Activated T-cell treated with anti-CD3 and anti-CD28 coated beads, Interleukin-2, amount 50 U/mL, for 4 hours (primary cell): ENCODE results near the gene IL20. TPM values are rescaled to one million over a fixed set of nuclear protein-coding genes. Genes with fewer than 3 reads are reported as not detected.
A peak's percentile ranks its signal among the peaks of the same experiment; 100 is the strongest.

Experiments used
- ATAC-seq, 2 donors: fragments of 200-7000 bp; cut with Tn5 transposase; one replicate each; pipeline ENCODE4 v1.10.0; 2021
- DNase-seq: peaks from one replicate; pipeline ENCODE4 v3.0.0-alpha.2; 2020
- H3K27me3 Mint-ChIP-seq: one replicate; pipeline ENCODE4 v1.8.0; 2021; ENCODE audit warnings: low read depth, mixed read lengths
- H3K36me3 Mint-ChIP-seq: one replicate; pipeline ENCODE4 v1.8.0; 2022; ENCODE audit warnings: mixed read lengths; ENCODE audit not compliant: insufficient read depth
- H3K4me1 Mint-ChIP-seq: one replicate; pipeline ENCODE4 v1.8.0; 2021; ENCODE audit warnings: low read depth, mixed read lengths
- H3K4me3 Mint-ChIP-seq: one replicate; pipeline ENCODE4 v1.8.0; 2021; ENCODE audit warnings: mild to moderate bottlenecking, moderate library complexity, mixed read lengths
- H3K9me3 Mint-ChIP-seq: one replicate; pipeline ENCODE4 v1.8.0; 2021; ENCODE audit warnings: mixed read lengths
- total RNA-seq, 3 donors: library from RNA; stranded (reverse); gene quantifications; one replicate each; pipeline ENCODE4 v1.2.1, GENCODE V29; 2021

The IL20 gene
- total RNA-seq, 3 donors from 2014 or later: not detected

DNA sequence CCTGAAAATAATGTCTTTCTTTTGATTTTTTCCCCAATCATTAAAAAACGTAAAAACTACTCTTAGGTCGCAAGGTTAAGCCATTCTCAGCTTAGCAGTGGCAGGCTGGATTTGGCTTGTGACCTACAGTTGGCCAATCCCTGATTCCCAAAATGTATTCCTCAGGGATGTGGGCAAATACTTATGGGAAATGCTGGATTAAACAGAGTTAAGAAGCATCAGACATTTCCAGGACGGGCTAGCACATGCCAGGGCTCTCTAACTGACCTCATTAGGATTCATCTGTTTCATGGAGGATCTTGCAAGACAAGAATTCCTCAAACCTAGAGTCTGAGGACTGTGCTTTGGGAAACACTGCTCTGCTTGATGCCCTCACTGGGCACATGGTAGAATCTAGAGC lies 30.8 kb downstream of the IL20 start:
- ATAC-seq: no peak
- Mint-ChIP-seq H3K27me3 (no peaks in the 10 kb centered on the region), H3K4me3 (no peak overlapping the region), H3K36me3 (peaks cover 7% of the 10 kb centered on the region), H3K4me1 (peaks cover 59% of the 10 kb centered on the region), H3K9me3 (no peaks in the 10 kb centered on the region)
- no peak for DNase-seq

DNA sequence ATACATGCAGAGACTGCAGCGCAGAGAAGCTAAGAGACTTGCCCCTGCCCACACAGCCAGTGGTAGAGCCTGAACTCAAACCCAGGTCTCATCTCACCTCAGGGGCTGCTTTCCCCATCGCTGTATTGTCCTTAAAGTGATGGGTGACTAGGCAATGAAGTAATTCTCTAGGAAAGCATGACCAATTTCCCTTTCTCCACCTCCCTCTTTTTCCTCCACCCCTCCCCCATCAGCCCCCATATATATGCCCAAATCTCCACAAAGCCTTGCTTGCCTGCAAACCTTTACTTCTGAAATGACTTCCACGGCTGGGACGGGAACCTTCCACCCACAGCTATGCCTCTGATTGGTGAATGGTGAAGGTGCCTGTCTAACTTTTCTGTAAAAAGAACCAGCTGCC lies 31.8 kb downstream of the IL20 start, which contains the start of gene IL24:
Gene IL24 (plus strand): TSS at position 269 of the 400 bp plus-strand sequence. CDS start 390 bp downstream, outside the sequence.
- peak within 1 kb of the TSS; percentile 67 for H3K4me3 Mint-ChIP-seq
- ATAC-seq (peak; percentile 78 to 90), DNase-seq (no peak)
- H3K4me1 Mint-ChIP-seq: peaks cover 59% of the 10 kb centered on the region
- H3K36me3 Mint-ChIP-seq: peaks cover 11% of the 10 kb centered on the region
- no peaks in the 10 kb centered on the region for H3K27me3 Mint-ChIP-seq
- no peaks in the 10 kb centered on the region for H3K9me3 Mint-ChIP-seq

DNA sequence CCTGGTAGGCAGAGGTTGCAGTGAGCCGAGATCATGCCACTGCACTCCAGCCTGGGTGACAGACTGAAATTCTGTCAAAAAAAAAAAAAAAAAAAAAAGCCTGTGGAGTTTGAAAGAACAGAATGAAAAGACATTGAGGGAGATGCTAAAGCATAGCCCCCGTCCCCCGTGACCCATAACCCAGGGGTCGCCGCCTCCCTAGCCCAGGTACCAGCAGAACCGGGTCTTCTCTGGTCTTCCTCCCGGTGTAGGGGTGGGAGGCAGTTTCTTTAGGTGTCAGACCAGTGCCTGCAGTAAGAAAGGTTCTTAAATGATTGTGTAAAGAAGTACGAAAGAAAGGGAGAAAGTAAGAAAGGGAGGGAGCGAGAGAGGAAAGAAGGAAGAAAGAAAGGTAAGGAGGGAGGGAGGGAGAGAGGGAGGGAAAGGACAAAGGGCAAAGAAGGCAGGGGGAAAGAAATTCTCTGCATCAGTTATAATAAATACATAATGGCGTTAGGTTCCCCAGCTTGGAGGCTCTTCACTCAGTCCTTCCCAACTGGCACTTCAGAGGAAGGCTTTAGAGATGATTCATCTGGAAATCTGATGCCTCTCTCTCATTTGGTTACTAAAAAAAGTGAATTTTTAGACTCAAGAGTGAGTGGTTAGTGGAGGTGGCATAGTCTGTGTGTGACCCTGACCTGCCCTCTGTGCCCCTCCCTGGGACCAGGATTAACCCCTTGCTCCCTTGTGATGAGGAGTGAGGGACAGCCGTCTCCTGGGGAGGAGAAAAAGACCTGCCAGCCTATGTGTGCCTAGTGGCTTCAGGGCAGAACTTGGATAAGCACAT lies 32.9 kb downstream of the IL20 start:
- H3K27me3 Mint-ChIP-seq: no peaks in the 10 kb centered on the region
- DNase-seq (no peak), ATAC-seq (peak in 1 of 2 donors; percentile 21)
- peaks cover 62% of the 10 kb centered on the region for H3K4me1 Mint-ChIP-seq
- peak overlapping the region; percentile 35 for H3K4me3 Mint-ChIP-seq
- H3K36me3 Mint-ChIP-seq: peaks cover 18% of the 10 kb centered on the region
- no peaks in the 10 kb centered on the region for H3K9me3 Mint-ChIP-seq

DNA sequence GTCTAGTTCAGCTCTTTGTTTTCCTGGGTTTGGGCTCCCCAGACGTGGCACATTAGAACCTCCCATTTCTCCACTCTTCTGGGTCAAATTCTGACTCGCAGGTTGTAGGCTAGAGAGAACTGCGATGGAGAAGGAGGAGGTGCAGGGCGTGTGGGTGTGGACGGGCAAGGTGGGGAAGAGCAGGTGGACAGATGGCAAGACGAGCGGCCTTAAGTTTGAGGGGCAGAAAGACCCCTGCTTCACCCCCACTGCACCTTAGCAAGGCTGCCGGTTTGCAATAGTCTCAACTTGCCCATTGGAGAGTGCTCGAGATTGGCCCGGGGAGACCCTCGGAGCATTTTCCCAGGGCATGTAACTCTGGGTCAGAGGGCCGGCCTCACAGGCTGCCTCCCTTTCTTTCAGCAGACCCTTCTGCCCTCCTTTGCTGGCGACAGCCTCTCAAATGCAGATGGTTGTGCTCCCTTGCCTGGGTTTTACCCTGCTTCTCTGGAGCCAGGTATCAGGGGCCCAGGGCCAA lies 33.5 kb downstream of the IL20 start:
- no peak for DNase-seq
- peaks cover 23% of the 10 kb centered on the region for H3K36me3 Mint-ChIP-seq
- H3K4me3 Mint-ChIP-seq: peak overlapping the region; percentile 35
- no peak for ATAC-seq
- no peaks in the 10 kb centered on the region for H3K9me3 Mint-ChIP-seq
- peaks cover 62% of the 10 kb centered on the region for H3K4me1 Mint-ChIP-seq
- H3K27me3 Mint-ChIP-seq: no peaks in the 10 kb centered on the region

DNA sequence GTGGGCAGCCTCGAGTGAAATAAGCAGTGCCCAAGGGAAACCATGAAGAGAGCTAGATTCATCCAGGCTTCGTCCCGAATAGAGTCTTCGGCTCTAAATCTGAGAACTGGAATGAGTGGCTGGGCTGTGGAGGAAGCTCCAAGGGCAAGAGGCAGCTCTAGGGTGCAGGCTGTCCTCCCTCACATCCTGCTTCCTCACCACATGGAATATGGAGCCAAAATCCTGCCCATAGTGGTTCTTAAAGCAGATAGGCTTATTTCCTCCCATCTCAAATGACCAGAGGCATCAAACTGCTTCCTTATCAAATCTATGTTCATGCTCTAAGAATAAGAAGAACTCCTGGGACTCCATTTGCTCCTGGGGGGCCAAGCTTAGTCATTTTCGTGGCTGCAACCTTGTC lies 34.3 kb downstream of the IL20 start:
- H3K4me3 Mint-ChIP-seq: no peak overlapping the region
- peaks cover 31% of the 10 kb centered on the region for H3K36me3 Mint-ChIP-seq
- H3K4me1 Mint-ChIP-seq: peaks cover 67% of the 10 kb centered on the region
- DNase-seq (no peak), ATAC-seq (no peak)
- no peaks in the 10 kb centered on the region for H3K27me3 Mint-ChIP-seq
- no peaks in the 10 kb centered on the region for H3K9me3 Mint-ChIP-seq

DNA sequence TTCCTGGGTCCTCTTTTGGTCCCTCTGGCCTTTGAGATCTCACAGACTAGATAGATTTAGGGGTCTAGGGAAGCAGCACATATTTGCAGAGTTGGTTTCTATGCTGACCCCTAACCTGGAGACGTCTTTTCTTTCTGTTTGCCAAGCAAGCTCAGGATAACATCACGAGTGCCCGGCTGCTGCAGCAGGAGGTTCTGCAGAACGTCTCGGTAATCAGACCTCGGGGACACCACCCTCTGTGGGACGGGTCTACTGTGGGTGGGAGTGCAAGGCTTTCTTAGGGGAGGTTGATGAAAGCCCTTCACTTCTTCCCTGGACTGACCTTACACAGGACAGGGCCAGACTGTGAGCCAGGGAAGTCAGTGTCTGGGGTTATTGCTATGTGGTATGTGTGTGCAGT lies 34.7 kb downstream of the IL20 start:
- Mint-ChIP-seq H3K27me3 (no peaks in the 10 kb centered on the region), H3K4me1 (peaks cover 72% of the 10 kb centered on the region)
- no peak for ATAC-seq

DNA sequence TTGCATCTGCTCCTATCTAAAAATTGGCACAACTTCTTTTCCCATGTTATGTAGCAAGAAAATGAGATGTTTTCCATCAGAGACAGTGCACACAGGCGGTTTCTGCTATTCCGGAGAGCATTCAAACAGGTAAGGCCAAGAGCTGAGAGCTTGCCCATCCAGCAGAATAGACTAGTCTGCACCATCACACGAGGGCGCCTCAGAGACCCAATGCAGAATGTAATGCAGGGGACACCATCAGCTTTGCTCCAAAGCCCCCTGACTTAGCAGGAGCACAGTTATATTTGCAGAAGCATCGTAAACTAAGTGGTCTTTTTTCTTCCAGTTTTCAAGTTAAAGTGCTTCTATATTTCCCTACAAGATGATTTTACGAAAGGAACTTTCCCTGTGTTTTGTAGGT lies 36.5 kb downstream of the IL20 start:
- peaks cover 79% of the 10 kb centered on the region for H3K4me1 Mint-ChIP-seq
- H3K9me3 Mint-ChIP-seq: no peaks in the 10 kb centered on the region
- peaks cover 45% of the 10 kb centered on the region for H3K36me3 Mint-ChIP-seq
- DNase-seq (no peak), ATAC-seq (no peak)
- no peak overlapping the region for H3K4me3 Mint-ChIP-seq
- H3K27me3 Mint-ChIP-seq: no peaks in the 10 kb centered on the region

More for the DNA sequence above, 34.7 kb downstream of the IL20 start:
- no peak overlapping the region for H3K4me3 Mint-ChIP-seq
- peaks cover 35% of the 10 kb centered on the region for H3K36me3 Mint-ChIP-seq
- H3K9me3 Mint-ChIP-seq: no peaks in the 10 kb centered on the region
- no peak for DNase-seq

DNA sequence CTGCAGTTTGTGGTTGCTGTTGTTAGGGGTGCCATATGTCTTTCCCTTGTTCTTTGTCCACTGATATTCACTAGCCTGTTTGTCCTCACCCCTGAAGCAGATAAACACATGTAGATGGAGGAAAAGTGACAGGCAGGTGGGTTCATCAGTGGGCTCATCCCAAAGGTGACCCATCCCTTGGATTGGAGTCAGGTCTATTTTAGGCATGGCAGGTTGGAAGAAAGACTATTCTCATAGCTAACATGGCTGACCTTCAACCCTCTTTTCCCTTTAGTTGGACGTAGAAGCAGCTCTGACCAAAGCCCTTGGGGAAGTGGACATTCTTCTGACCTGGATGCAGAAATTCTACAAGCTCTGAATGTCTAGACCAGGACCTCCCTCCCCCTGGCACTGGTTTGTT lies 37.3 kb downstream of the IL20 start:
- no peaks in the 10 kb centered on the region for H3K27me3 Mint-ChIP-seq
- peaks cover 45% of the 10 kb centered on the region for H3K36me3 Mint-ChIP-seq
- H3K4me3 Mint-ChIP-seq: no peak overlapping the region
- peaks cover 78% of the 10 kb centered on the region for H3K4me1 Mint-ChIP-seq
- ATAC-seq: no peak
- DNase-seq: no peak
- H3K9me3 Mint-ChIP-seq: no peaks in the 10 kb centered on the region

DNA sequence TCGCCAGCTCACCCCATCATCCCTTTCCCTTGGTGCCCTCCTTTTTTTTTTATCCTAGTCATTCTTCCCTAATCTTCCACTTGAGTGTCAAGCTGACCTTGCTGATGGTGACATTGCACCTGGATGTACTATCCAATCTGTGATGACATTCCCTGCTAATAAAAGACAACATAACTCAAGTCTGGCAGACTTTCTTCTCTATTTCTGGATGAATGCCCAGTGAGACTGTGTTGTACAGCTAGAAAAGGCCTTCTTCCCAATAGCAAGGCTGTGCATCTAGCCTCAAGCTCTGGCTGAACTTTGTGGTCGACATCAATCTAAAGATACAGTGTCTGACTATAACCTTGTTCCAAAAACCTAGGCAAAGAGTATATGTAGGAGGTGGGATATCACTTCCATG lies 38.3 kb downstream of the IL20 start:
- Mint-ChIP-seq H3K27me3 (no peaks in the 10 kb centered on the region), H3K9me3 (no peaks in the 10 kb centered on the region), H3K36me3 (peaks cover 51% of the 10 kb centered on the region), H3K4me3 (no peak overlapping the region), H3K4me1 (peaks cover 80% of the 10 kb centered on the region)
- DNase-seq (no peak), ATAC-seq (no peak)

DNA sequence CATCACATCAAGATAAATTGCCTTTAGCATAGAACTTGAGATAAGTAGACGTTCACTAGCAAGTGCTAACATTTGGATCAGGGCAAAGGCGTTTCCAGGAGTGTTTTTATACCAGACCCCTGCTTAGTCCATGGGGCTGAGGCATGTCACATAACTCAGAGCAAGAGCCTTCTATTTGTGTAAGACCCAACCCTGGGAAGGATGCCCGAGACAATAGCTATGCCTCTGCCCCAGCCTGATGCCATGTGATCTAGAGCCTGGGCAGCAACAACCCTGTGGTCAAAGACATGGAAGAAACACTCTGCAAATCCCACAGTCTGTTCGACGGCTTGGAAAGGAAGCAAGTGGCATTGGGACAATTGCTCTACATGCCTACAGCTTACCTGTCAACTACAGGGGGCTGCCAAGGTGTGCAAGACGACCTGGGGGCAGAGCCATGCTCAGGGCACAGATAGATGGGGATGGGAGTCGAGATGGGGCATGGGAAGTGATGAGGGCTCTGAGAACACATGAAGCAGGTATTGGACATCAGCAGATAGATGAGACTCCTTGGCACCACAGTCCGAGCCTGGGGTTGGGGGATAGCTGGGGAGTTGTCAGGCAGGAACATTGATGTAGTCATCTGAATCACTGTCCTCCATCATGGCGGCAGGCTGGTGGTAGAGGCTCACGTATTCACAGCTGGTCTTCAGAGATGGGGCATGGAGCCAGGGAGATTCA lies 39.2 kb downstream of the IL20 start:
- Mint-ChIP-seq H3K36me3 (peaks cover 54% of the 10 kb centered on the region), H3K4me3 (no peak overlapping the region)

DNA sequence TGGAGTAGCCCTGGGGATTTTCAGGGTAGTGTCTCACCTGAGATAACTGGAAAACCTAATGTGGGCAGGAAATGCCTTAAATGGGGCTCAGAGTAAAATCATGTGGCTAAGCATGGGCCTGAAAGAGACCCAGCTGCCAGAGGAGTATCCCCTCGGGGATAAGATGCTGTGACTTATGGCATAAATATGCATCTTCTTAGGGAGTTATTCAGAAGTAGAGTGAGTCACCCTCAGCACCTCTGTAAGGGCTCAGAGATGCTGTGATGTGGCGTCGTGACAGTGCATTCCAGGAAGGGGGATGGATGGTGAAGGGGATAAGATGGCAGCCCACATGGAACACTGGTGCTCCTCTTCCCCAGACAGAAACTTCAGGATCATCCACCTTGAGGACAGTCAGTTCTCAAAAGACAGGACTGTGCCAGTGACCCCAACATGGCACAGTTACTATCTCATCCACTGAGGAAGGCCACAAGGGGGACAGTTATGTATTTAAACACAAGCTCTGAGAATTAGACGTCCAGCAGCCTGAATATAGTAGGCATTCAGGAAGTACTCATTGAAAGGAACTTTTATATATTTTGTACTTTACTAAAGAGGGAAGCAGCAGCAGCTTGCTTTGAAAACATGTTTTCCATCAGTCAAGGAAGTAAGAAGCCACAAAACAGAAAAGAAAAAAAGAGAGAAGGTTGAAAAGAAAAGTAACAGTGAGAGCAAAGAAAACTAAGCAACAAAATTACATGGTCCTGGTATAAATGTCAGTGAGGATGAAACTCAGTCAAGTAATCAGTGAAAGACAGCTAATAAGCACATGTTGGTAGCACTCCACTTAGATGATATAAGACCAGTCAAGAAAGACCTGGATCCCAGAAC lies 40.1 kb downstream of the IL20 start:
- H3K4me3 Mint-ChIP-seq: peak overlapping the region; percentile 46
- H3K27me3 Mint-ChIP-seq: no peaks in the 10 kb centered on the region
- H3K4me1 Mint-ChIP-seq: peaks cover 80% of the 10 kb centered on the region
- ATAC-seq (peak; percentile 87), DNase-seq (peak; percentile 43)
- peaks cover 54% of the 10 kb centered on the region for H3K36me3 Mint-ChIP-seq
- no peaks in the 10 kb centered on the region for H3K9me3 Mint-ChIP-seq

More for the DNA sequence above, 39.2 kb downstream of the IL20 start:
- Mint-ChIP-seq H3K4me1 (peaks cover 81% of the 10 kb centered on the region), H3K27me3 (no peaks in the 10 kb centered on the region), H3K9me3 (no peaks in the 10 kb centered on the region)
- DNase-seq (no peak), ATAC-seq (no peak)

DNA sequence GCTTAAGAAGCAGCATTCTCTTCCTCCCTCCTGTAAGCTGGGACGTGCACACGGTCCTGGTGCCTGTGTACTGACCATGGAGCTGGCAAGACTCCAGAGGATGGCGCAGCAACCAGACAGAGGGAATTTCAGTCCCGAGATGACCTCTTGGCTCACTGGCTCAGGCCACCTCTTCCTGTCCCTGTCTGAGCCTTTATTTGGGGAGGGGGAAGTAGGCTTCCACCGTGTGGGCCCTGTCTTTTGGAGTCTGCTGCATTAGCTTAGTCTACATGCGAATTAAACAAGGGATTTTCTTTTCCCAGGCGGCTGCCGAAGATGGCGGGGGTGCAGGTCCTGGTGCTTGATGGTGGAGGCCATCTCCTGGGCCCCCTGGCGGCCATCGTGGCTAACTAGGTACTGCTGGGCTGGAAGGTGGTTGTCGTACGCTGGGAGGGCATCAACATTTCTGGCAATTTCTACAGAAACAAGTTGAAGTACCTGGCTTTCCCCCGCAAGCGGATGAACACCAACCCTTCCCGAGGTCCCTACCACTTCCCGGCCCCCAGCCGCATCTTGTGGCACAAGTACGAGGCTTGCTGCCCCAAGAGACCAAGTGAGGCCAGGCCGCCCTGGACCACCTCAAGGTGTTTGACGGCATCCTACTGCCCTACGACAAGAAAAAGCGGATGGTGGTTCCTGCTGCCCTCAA lies 42.0 kb downstream of the IL20 start:
- H3K4me1 Mint-ChIP-seq: peaks cover 85% of the 10 kb centered on the region
- H3K27me3 Mint-ChIP-seq: no peaks in the 10 kb centered on the region
- DNase-seq: no peak
- no peak for ATAC-seq
- H3K4me3 Mint-ChIP-seq: no peak overlapping the region
- H3K9me3 Mint-ChIP-seq: no peaks in the 10 kb centered on the region
- H3K36me3 Mint-ChIP-seq: peaks cover 48% of the 10 kb centered on the region

DNA sequence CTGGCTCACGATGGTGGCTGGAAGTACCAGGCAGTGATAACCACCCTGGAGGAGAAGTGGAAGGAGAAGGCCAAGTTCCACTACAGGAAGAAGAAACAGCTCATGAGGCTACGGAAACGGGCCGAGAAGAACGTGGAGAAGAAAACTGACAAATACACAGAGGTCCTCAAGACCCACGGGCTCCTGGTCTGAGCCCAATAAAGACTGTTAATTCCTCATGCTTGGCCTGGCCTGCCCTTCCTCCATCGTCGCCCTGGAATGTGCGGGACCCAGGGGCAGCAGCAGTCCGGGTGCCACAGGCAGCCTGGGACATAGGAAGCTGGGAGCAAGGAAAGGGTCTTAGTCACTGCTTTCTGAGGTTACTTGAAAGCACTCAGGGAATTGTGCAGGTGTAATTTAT lies 42.6 kb downstream of the IL20 start:
- no peaks in the 10 kb centered on the region for H3K27me3 Mint-ChIP-seq
- no peak overlapping the region for H3K4me3 Mint-ChIP-seq
- H3K9me3 Mint-ChIP-seq: no peaks in the 10 kb centered on the region
- peaks cover 85% of the 10 kb centered on the region for H3K4me1 Mint-ChIP-seq
- peaks cover 44% of the 10 kb centered on the region for H3K36me3 Mint-ChIP-seq
- DNase-seq: no peak
- no peak for ATAC-seq
